ENCODE data around the gene GMDS.
A peak's percentile ranks its signal among the peaks of the same experiment; 100 is the strongest.

The GMDS gene

GRCh38 chr6:1814279-1814678 lies 431.1 kb downstream of the GMDS start:
- H3K36me3 Mint-ChIP-seq (ENCODE audit: insufficient read depth) = peaks cover 2% of the 10 kb centered on the region
- DNase-seq (ENCODE audit: low spot score in 2 of 2) (no peak), ATAC-seq (replicated peaks; ENCODE audit: extremely low read depth, poor library complexity, severe bottlenecking) (no peak)
- H3K27ac Mint-ChIP-seq (ENCODE audit: low read depth) = no peak overlapping the region
- no peak overlapping the region for H3K4me3 Mint-ChIP-seq
- H3K27me3 Mint-ChIP-seq = no peaks in the 10 kb centered on the region
- H3K9me3 Mint-ChIP-seq = no peaks in the 10 kb centered on the region
- no peaks in the 10 kb centered on the region for H3K4me1 Mint-ChIP-seq

DNA sequence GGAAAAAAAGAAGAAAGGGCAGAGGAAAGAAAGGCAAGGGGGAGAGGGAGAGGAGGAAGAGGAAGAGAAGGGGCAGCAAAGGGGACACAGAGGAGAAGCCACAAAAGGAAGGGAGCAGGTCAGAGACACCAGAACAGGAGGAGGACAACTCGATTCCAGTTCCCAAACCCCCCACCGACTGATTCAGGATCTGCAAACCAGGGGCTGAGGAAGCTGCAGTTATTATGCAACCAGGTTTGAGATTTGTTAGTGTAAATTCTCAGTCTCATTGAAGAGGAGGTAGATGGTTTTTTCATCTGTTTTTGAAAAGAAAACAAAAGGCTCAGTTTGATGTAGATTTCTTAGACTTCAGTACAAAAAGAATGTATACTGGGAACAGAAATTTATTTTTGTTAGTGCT lies 432.9 kb downstream of the GMDS start:
- H3K9me3 Mint-ChIP-seq = no peaks in the 10 kb centered on the region
- peak overlapping the region; percentile 1 for H3K27ac Mint-ChIP-seq (ENCODE audit: low read depth)
- no peak overlapping the region for H3K4me3 Mint-ChIP-seq
- no peak for ATAC-seq (replicated peaks; ENCODE audit: extremely low read depth, poor library complexity, severe bottlenecking)
- peaks cover 4% of the 10 kb centered on the region for H3K36me3 Mint-ChIP-seq (ENCODE audit: insufficient read depth)
- DNase-seq (ENCODE audit: low spot score in 2 of 2) = no peak
- H3K4me1 Mint-ChIP-seq = no peaks in the 10 kb centered on the region
- H3K27me3 Mint-ChIP-seq = no peaks in the 10 kb centered on the region

- Mint-ChIP-seq H3K36me3 (ENCODE audit: insufficient read depth) (peaks cover 4% of the 10 kb centered on the region), H3K9me3 (no peaks in the 10 kb centered on the region), H3K27me3 (no peaks in the 10 kb centered on the region), H3K4me1 (no peaks in the 10 kb centered on the region), H3K27ac (ENCODE audit: low read depth) (peak overlapping the region; percentile 1), H3K4me3 (no peak overlapping the region)
- DNase-seq (ENCODE audit: low spot score in 2 of 2) (no peak), ATAC-seq (replicated peaks; ENCODE audit: extremely low read depth, poor library complexity, severe bottlenecking) (no peak)
Observed at GRCh38 chr6:1812034-1812433, 433.4 kb downstream of the GMDS start.

GRCh38 chr6:1810880-1811279 lies 434.5 kb downstream of the GMDS start:
- no peaks in the 10 kb centered on the region for H3K4me1 Mint-ChIP-seq
- ATAC-seq (replicated peaks; ENCODE audit: extremely low read depth, poor library complexity, severe bottlenecking) = no peak
- no peaks in the 10 kb centered on the region for H3K9me3 Mint-ChIP-seq
- peaks cover 2% of the 10 kb centered on the region for H3K36me3 Mint-ChIP-seq (ENCODE audit: insufficient read depth)
- no peak for DNase-seq (ENCODE audit: low spot score in 2 of 2)
- H3K4me3 Mint-ChIP-seq = no peak overlapping the region
- H3K27ac Mint-ChIP-seq (ENCODE audit: low read depth) = no peak overlapping the region
- no peaks in the 10 kb centered on the region for H3K27me3 Mint-ChIP-seq

GRCh38 chr6:1809291-1809988 lies 436.0 kb downstream of the GMDS start:
- Mint-ChIP-seq H3K36me3 (ENCODE audit: insufficient read depth) (peaks cover 2% of the 10 kb centered on the region), H3K9me3 (no peaks in the 10 kb centered on the region), H3K4me3 (no peak overlapping the region), H3K27ac (ENCODE audit: low read depth) (no peak overlapping the region), H3K27me3 (no peaks in the 10 kb centered on the region), H3K4me1 (no peaks in the 10 kb centered on the region)
- DNase-seq (ENCODE audit: low spot score in 2 of 2) (no peak), ATAC-seq (replicated peaks; ENCODE audit: extremely low read depth, poor library complexity, severe bottlenecking) (no peak)

DNA sequence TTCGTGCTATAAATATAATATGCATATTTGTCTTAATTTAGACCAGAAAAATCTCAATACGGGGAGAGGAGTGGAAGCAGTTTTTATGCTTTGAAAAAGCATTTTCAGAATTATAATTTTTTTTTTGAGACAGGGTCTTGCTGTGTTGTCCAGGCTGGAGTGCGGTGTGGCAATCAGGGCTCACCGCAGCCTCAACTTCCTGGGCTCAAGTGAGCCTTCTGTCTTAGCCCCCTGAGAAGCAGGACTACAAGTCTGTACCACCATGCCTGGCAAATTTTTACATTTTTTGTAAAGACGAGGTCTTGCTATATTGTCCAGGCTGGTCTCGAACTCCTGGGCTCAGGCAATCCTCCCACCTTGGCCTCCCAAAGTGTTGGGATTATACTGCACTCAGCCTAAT lies 438.5 kb downstream of the GMDS start:
- H3K9me3 Mint-ChIP-seq = no peaks in the 10 kb centered on the region
- H3K36me3 Mint-ChIP-seq (ENCODE audit: insufficient read depth) = peaks cover 4% of the 10 kb centered on the region
- ATAC-seq (replicated peaks; ENCODE audit: extremely low read depth, poor library complexity, severe bottlenecking) (no peak), DNase-seq (ENCODE audit: low spot score in 2 of 2) (no peak)
- H3K27ac Mint-ChIP-seq (ENCODE audit: low read depth) = no peak overlapping the region
- no peak overlapping the region for H3K4me3 Mint-ChIP-seq
- no peaks in the 10 kb centered on the region for H3K4me1 Mint-ChIP-seq
- H3K27me3 Mint-ChIP-seq = no peaks in the 10 kb centered on the region

- no peak for DNase-seq (ENCODE audit: low spot score in 2 of 2)
- H3K4me1 Mint-ChIP-seq = no peaks in the 10 kb centered on the region
- no peaks in the 10 kb centered on the region for H3K27me3 Mint-ChIP-seq
- H3K36me3 Mint-ChIP-seq (ENCODE audit: insufficient read depth) = peaks cover 2% of the 10 kb centered on the region
- H3K27ac Mint-ChIP-seq (ENCODE audit: low read depth) = no peak overlapping the region
- ATAC-seq (replicated peaks; ENCODE audit: extremely low read depth, poor library complexity, severe bottlenecking) = no peak
- H3K4me3 Mint-ChIP-seq = no peak overlapping the region
- no peaks in the 10 kb centered on the region for H3K9me3 Mint-ChIP-seq
Observed at GRCh38 chr6:1802491-1803395, 442.7 kb downstream of the GMDS start.

- Mint-ChIP-seq H3K27ac (ENCODE audit: low read depth) (no peak overlapping the region), H3K36me3 (ENCODE audit: insufficient read depth) (peaks cover 2% of the 10 kb centered on the region), H3K27me3 (no peaks in the 10 kb centered on the region), H3K4me3 (no peak overlapping the region), H3K9me3 (no peaks in the 10 kb centered on the region), H3K4me1 (no peaks in the 10 kb centered on the region)
- ATAC-seq (replicated peaks; ENCODE audit: extremely low read depth, poor library complexity, severe bottlenecking) (no peak), DNase-seq (ENCODE audit: low spot score in 2 of 2) (no peak)
Observed at GRCh38 chr6:1801401-1801800, 444.0 kb downstream of the GMDS start.

DNA sequence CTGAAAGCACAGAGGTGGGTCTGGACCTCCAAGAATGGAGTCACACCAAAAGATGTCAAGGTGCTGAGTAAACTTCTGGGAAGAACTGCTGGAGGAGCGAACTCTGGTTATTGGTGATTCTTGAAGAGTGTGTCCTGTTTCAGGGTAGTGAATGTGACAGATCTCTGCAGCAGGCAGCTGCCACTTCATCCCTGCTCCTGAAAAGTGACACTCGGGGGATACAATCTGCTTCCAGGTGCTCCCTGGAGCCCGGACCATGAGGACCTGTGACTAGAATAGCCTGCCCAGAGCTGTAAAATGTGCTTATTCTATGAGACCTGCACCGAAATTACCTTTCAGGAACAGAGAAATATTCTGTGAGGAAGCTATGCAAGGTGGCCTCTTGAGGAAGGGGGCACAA lies 444.6 kb downstream of the GMDS start:
- no peak overlapping the region for H3K4me3 Mint-ChIP-seq
- peaks cover 2% of the 10 kb centered on the region for H3K36me3 Mint-ChIP-seq (ENCODE audit: insufficient read depth)
- no peaks in the 10 kb centered on the region for H3K27me3 Mint-ChIP-seq
- no peaks in the 10 kb centered on the region for H3K9me3 Mint-ChIP-seq
- H3K27ac Mint-ChIP-seq (ENCODE audit: low read depth) = no peak overlapping the region
- H3K4me1 Mint-ChIP-seq = no peaks in the 10 kb centered on the region
- DNase-seq (ENCODE audit: low spot score in 2 of 2) (no peak), ATAC-seq (replicated peaks; ENCODE audit: extremely low read depth, poor library complexity, severe bottlenecking) (no peak)

DNA sequence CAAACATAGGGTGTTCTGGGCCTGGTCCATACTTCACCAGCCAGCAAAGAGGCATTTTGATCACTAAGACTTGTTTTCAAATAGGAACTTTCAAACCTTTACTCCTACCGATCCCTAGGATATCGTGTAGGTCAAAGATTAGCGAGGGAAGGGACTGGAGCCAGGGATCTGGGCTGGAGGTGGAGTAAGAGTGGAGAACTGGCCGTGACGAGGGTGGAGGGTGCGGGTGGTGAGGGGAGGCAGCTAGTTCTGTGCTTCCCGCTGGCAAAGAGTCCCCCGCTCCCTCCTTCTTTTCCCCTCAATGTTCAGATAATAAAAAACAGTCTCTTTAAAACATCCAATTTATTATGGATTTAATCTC lies 446.5 kb downstream of the GMDS start:
- H3K4me3 Mint-ChIP-seq = no peak overlapping the region
- ATAC-seq (replicated peaks; ENCODE audit: extremely low read depth, poor library complexity, severe bottlenecking) (no peak), DNase-seq (ENCODE audit: low spot score in 2 of 2) (no peak)
- no peaks in the 10 kb centered on the region for H3K27me3 Mint-ChIP-seq
- H3K36me3 Mint-ChIP-seq (ENCODE audit: insufficient read depth) = no peaks in the 10 kb centered on the region
- H3K9me3 Mint-ChIP-seq = no peaks in the 10 kb centered on the region
- no peak overlapping the region for H3K27ac Mint-ChIP-seq (ENCODE audit: low read depth)
- no peaks in the 10 kb centered on the region for H3K4me1 Mint-ChIP-seq

- Mint-ChIP-seq H3K4me3 (no peak overlapping the region), H3K27ac (ENCODE audit: low read depth) (no peak overlapping the region), H3K36me3 (ENCODE audit: insufficient read depth) (no peaks in the 10 kb centered on the region), H3K27me3 (no peaks in the 10 kb centered on the region), H3K4me1 (no peaks in the 10 kb centered on the region), H3K9me3 (no peaks in the 10 kb centered on the region)
- no peak for DNase-seq (ENCODE audit: low spot score in 2 of 2)
- ATAC-seq (replicated peaks; ENCODE audit: extremely low read depth, poor library complexity, severe bottlenecking) = no peak
Observed at GRCh38 chr6:1798303-1798964, 447.0 kb downstream of the GMDS start.

GRCh38 chr6:1797801-1798200 lies 447.6 kb downstream of the GMDS start:
- H3K27me3 Mint-ChIP-seq = no peaks in the 10 kb centered on the region
- no peaks in the 10 kb centered on the region for H3K9me3 Mint-ChIP-seq
- H3K4me3 Mint-ChIP-seq = no peak overlapping the region
- H3K36me3 Mint-ChIP-seq (ENCODE audit: insufficient read depth) = no peaks in the 10 kb centered on the region
- H3K4me1 Mint-ChIP-seq = no peaks in the 10 kb centered on the region
- no peak for ATAC-seq (replicated peaks; ENCODE audit: extremely low read depth, poor library complexity, severe bottlenecking)
- no peak for DNase-seq (ENCODE audit: low spot score in 2 of 2)
- H3K27ac Mint-ChIP-seq (ENCODE audit: low read depth) = no peak overlapping the region
